Measurements from ENCODE around the gene REEP3.
"Not testable (repeated sequence)": the region's sequence is repeated elsewhere in the genome, so short reads cannot be mapped to it uniquely, and the experiment has no call there.

Gene REEP3

GRCh38 chr10:63553473-63553872 is 32.3 kb downstream of the REEP3 start:
- DNase-seq, result no peak

GRCh38 chr10:63554657-63555056 is 33.5 kb downstream of the REEP3 start:
- DNase-seq, result peak; percentile 47

- no peak for DNase-seq
Observed at GRCh38 chr10:63555330-63555729, 34.1 kb downstream of the REEP3 start.

GRCh38 chr10:63558132-63558784 is 37.1 kb downstream of the REEP3 start:
- DNase-seq, result no peak

- no peak for DNase-seq
Observed at GRCh38 chr10:63561341-63561740, 40.1 kb downstream of the REEP3 start.

GRCh38 chr10:63562391-63562790 is 41.2 kb downstream of the REEP3 start:
- DNase-seq, result no peak

- DNase-seq, result no peak
Observed at GRCh38 chr10:63562857-63563256, 41.7 kb downstream of the REEP3 start.

- no peak for DNase-seq
Observed at GRCh38 chr10:63563623-63564022, 42.4 kb downstream of the REEP3 start.

- DNase-seq, result not testable (repeated sequence)
Observed at GRCh38 chr10:63564731-63565130, 43.5 kb downstream of the REEP3 start.

GRCh38 chr10:63573068-63573697 is 52.0 kb downstream of the REEP3 start:
- DNase-seq, result peak; percentile 11

GRCh38 chr10:63574011-63574410 is 52.8 kb downstream of the REEP3 start:
- DNase-seq, result no peak

- DNase-seq, result no peak
Observed at GRCh38 chr10:63576501-63576900, 55.3 kb downstream of the REEP3 start.

GRCh38 chr10:63578501-63578900 is 57.3 kb downstream of the REEP3 start:
- DNase-seq, result no peak

GRCh38 chr10:63579371-63580014 is 58.3 kb downstream of the REEP3 start:
- DNase-seq, result no peak

- no peak for DNase-seq
Observed at GRCh38 chr10:63582690-63583089, 61.5 kb downstream of the REEP3 start.

GRCh38 chr10:63583397-63583796 is 62.2 kb downstream of the REEP3 start:
- peak; percentile 53 for DNase-seq

GRCh38 chr10:63583909-63584724 is 62.9 kb downstream of the REEP3 start:
- no peak for DNase-seq

GRCh38 chr10:63584725-63585035 is 63.5 kb downstream of the REEP3 start:
- no peak for DNase-seq

- no peak for DNase-seq
Observed at GRCh38 chr10:63585041-63585440, 63.8 kb downstream of the REEP3 start.

GRCh38 chr10:63586043-63586442 is 64.8 kb downstream of the REEP3 start:
- DNase-seq, result no peak

- DNase-seq, result no peak
Observed at GRCh38 chr10:63587191-63587590, 66.0 kb downstream of the REEP3 start.

- DNase-seq, result peak; percentile 10
Observed at GRCh38 chr10:63588436-63589167, 67.4 kb downstream of the REEP3 start.
